CD4-positive, alpha-beta memory T cell (primary cell): ENCODE data around the gene VILL. TPM values are rescaled to one million over a fixed set of nuclear protein-coding genes. Genes with fewer than 3 reads are reported as not detected.

Source experiments
- CTCF ChIA-PET: fragments of 350-600 bp; sonication (Branson Sonifier 250); formaldehyde crosslinking; loops from one replicate; lab custom pipeline; 2021; ENCODE audit warnings: inconsistent platforms; ENCODE audit not compliant: partially characterized antibody; lab: Charles Lee
- POLR2A ChIA-PET: fragments of 350-600 bp; sonication (Branson Sonifier 250); formaldehyde crosslinking; loops from one replicate; lab custom pipeline; 2021; ENCODE audit not compliant: partially characterized antibody; lab: Charles Lee
- DNase-seq, 5 donors: peaks; one replicate each; pipeline versions ENCODE4 v3.0.0 to v3.0.0-alpha.2; 2020 to 2022; ENCODE audit warnings: mixed read lengths in 1 of 5
- H3K27ac ChIP-seq: one replicate; pipeline ENCODE4 v1.7.0; 2013; ENCODE audit warnings: low read depth, low read length
- H3K27me3 ChIP-seq: 2 replicates; pipeline ENCODE4 v1.7.0; 2013; ENCODE audit warnings: mild to moderate bottlenecking, low read length, moderate library complexity; ENCODE audit not compliant: insufficient read depth
- H3K36me3 ChIP-seq: 2 replicates; pipeline ENCODE4 v1.7.0; 2013; ENCODE audit warnings: mild to moderate bottlenecking, low read length, moderate library complexity; ENCODE audit not compliant: insufficient read depth
- H3K4me1 ChIP-seq: 2 replicates; pipeline ENCODE4 v1.7.0; 2013; ENCODE audit warnings: mild to moderate bottlenecking, low read length, moderate library complexity; ENCODE audit not compliant: insufficient read depth
- H3K4me3 ChIP-seq, 2 donors: one replicate each; pipeline ENCODE4 v1.7.0; 2013; ENCODE audit warnings: low read length in 2 of 2, mild to moderate bottlenecking in 1 of 2
- H3K9me3 ChIP-seq, 2 donors: one replicate each; pipeline ENCODE4 v1.7.0; 2013; ENCODE audit warnings: low read length in 2 of 2, control low read depth in 1 of 2; ENCODE audit not compliant: control insufficient read depth in 1 of 2
- H3K27ac Mint-ChIP-seq, 7 donors: one replicate each; pipeline ENCODE4 v1.8.0; 2020 to 2021; ENCODE audit warnings: mixed read lengths in 7 of 7, mild to moderate bottlenecking in 6 of 7, inconsistent platforms in 3 of 7, moderate library complexity in 3 of 7
- H3K27me3 Mint-ChIP-seq, 2 donors: one replicate each; pipeline ENCODE4 v1.8.0; 2020 to 2021; ENCODE audit warnings: mixed read lengths in 2 of 2
- H3K36me3 Mint-ChIP-seq, 2 donors: one replicate each; pipeline ENCODE4 v1.8.0; 2020 to 2021; ENCODE audit warnings: mixed read lengths in 2 of 2, inconsistent platforms in 1 of 2, mild to moderate bottlenecking in 1 of 2
- H3K4me1 Mint-ChIP-seq, 4 donors: one replicate each; pipeline ENCODE4 v1.8.0; 2020 to 2021; ENCODE audit warnings: mixed read lengths in 4 of 4, mild to moderate bottlenecking in 1 of 4
- H3K4me3 Mint-ChIP-seq, 8 donors: one replicate each; pipeline ENCODE4 v1.8.0; 2020 to 2021; ENCODE audit warnings: mixed read lengths in 8 of 8, mild to moderate bottlenecking in 7 of 8, moderate library complexity in 6 of 8, inconsistent platforms in 3 of 8
- H3K9me3 Mint-ChIP-seq, 8 donors: one replicate each; pipeline ENCODE4 v1.8.0; 2020 to 2021; ENCODE audit warnings: mixed read lengths in 8 of 8, mild to moderate bottlenecking in 5 of 8, inconsistent platforms in 3 of 8, moderate library complexity in 1 of 8
- intact Hi-C: fragments of 100-400 bp; cut with micrococcal nuclease; formaldehyde crosslinking; loops from one replicate; pipeline ENCODE4 v1.15.1; 2023
- polyA plus RNA-seq, 2 donors: library from polyadenylated mRNA; unstranded; fragments of 300-500 nt; fragmentation: Illumina TruSeq; gene quantifications; one replicate each; pipeline ENCODE4 v1.2.3, GENCODE V29; 2021
- total RNA-seq, 2 experiments: library from RNA; stranded (reverse); gene quantifications; one replicate each; pipeline ENCODE4 v1.2.3, GENCODE V29; 2021

The VILL gene
- total RNA-seq = 10 to 100 TPM; 41.7 to 43.4 TPM
- polyA plus RNA-seq = 10 to 100 TPM; 13.4 to 18.0 TPM

DNA sequence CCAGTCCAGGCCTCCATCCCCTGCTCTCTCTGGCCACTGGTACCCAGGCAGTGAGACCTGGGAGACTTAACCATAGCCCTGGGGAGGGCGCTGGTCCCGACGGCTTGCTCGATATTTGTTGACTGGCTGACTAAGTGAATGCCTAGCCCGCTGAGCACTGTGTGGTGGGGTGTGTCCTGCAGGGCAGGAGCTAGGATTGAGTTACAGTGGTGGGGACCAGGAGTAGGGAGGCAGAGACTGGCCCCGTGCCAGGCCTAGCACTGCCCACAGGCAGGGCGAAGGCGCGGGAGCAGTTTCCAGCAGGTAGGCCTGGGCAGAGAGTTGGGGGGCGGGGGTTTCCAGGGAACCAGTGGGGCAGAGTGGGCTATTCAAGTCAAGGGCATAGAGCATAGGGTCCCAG, at the start of gene VILL:
Gene VILL, plus strand, starts transcription at position 260 of the 400 bp plus-strand sequence. CDS start 2,887 bp downstream, outside the sequence.
- no peaks in the 10 kb centered on the region for H3K9me3 ChIP-seq
- ChIA-PET CTCF (no interaction called here), POLR2A (no interaction called here)
- peak within 1 kb of the TSS in 2 of 7 donors; percentile 37 to 80 for H3K27ac Mint-ChIP-seq
- peaks cover 1 to 12% of the 10 kb centered on the region in 2 donors for H3K36me3 Mint-ChIP-seq
- no peak within 1 kb of the TSS for H3K27ac ChIP-seq
- H3K27me3 ChIP-seq = no peaks in the 10 kb centered on the region
- intact Hi-C loops = no loop called here
- H3K4me3 ChIP-seq = no peak within 1 kb of the TSS
- H3K4me3 Mint-ChIP-seq = peak within 1 kb of the TSS in 1 of 8 donors; percentile 12
- peaks cover 25% of the 10 kb centered on the region for H3K4me1 ChIP-seq
- H3K4me1 Mint-ChIP-seq = peaks cover 23 to 43% (median 34%) of the 10 kb centered on the region in 4 donors
- no peaks in the 10 kb centered on the region for H3K9me3 Mint-ChIP-seq
- no peaks in the 10 kb centered on the region for H3K27me3 Mint-ChIP-seq
- DNase-seq = no peak
- no peaks in the 10 kb centered on the region for H3K36me3 ChIP-seq

DNA sequence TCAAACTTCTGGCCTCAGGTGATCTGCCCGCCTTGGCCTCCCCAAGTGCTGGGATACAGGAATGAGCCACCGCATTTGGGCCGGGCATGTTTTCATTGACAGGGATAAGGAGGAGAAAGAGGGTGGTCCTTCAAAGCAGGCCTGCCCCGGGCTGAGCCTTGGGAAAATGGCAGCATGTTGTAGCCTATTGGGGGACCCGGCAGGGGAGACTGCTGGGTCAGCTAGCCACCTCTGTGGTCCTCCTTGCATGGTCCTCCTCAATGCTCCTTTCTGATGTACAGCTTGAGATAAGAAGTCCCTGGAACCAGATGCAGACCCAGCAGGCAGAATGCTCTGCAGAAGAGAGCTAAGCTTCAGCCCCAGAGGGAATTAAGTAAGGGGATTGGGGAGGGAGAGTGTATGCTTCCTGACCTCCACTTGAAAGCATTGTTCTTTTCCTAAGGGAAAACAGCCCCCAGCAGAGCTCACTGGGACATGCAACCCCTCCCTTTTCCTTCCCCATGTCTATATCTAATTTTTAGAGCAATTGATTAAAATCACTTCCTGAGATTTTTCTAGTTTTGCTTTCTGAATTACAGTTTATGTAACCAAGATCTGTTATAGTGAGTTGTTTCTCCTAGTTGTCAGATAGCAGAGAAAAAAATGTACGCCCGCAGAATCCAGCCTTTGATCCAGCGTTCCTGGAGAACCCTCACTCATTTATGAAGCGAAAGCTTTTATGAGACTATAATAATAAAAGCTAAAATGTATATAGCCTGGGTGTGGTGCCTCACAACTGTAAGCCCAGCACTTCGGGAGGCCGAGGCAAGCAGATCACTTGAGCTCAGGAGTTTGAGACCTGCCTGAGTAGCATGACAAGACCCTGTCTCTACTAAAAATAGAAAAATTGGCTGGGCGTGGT, 48.7 kb upstream of the VILL start:
- no peak overlapping the region for H3K27ac Mint-ChIP-seq
- no peaks in the 10 kb centered on the region for H3K36me3 ChIP-seq
- POLR2A ChIA-PET = no interaction called here
- H3K4me1 Mint-ChIP-seq = no peaks in the 10 kb centered on the region
- CTCF ChIA-PET = no interaction called here
- H3K4me1 ChIP-seq = no peaks in the 10 kb centered on the region
- intact Hi-C loops = no loop called here
- H3K27ac ChIP-seq = no peak overlapping the region
- H3K27me3 ChIP-seq = no peaks in the 10 kb centered on the region
- peaks cover 0 to 4% of the 10 kb centered on the region in 2 donors for H3K27me3 Mint-ChIP-seq
- H3K4me3 ChIP-seq = no peak overlapping the region
- no peak for DNase-seq
- no peaks in the 10 kb centered on the region for H3K9me3 ChIP-seq
- H3K36me3 Mint-ChIP-seq = no peaks in the 10 kb centered on the region
- no peaks in the 10 kb centered on the region for H3K9me3 Mint-ChIP-seq
- no peak overlapping the region for H3K4me3 Mint-ChIP-seq

DNA sequence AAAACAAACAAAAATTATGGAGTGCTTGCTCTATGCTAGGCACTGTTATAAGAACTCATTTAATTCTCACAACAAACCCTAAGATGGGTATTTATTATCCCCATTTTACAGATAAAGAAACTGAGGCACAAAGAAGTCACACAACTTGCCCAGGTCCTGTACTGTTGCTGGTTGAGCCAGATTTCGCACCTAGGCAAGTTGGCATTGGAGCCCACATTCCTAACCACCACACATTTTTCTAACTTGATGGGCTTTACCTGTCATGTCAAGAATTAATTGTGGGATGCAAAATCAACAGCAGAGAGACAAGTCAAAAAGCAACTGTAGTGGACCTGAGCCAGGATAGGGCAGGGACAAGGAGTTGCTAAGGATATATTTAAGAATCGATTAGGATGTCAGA, 47.9 kb upstream of the VILL start:
- H3K27me3 ChIP-seq = no peaks in the 10 kb centered on the region
- H3K9me3 Mint-ChIP-seq = no peaks in the 10 kb centered on the region
- CTCF ChIA-PET = no interaction called here

DNA sequence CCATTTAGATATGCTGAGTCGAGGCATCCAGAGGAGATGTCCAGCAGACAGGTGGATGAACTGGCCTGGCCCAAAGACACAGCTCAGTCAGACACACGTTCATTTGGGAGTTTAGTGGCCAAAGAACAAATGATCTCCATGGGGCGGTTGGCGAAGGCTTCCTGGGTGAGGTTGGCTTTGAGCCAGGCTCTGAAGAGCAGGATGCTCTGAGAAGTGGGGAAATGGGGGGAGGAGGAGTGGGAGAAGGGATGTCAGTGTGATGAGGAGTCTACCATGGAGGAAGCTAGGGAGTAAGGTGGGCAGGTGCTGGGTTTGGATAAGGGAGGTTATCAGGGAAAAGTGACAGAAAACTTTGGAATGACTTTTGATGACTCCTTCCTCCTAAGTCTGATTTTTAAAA, 47.5 kb upstream of the VILL start:
- CTCF ChIA-PET = interaction anchor here (0.9 kb wide), 1 partner anchor 25 kb away, joined by 3 read pairs; no protein-coding TSS in a partner anchor
- peak overlapping the region in 1 of 7 donors; percentile 65 for H3K27ac Mint-ChIP-seq
- Histone ChIP-seq H3K4me3 (no peak overlapping the region), H3K27me3 (no peaks in the 10 kb centered on the region), H3K36me3 (no peaks in the 10 kb centered on the region), H3K4me1 (no peaks in the 10 kb centered on the region), H3K9me3 (no peaks in the 10 kb centered on the region), H3K27ac (no peak overlapping the region)
- peaks cover 0 to 2% of the 10 kb centered on the region in 2 donors for H3K27me3 Mint-ChIP-seq
- DNase-seq = no peak
- no peaks in the 10 kb centered on the region for H3K4me1 Mint-ChIP-seq
- H3K4me3 Mint-ChIP-seq = no peak overlapping the region
- H3K36me3 Mint-ChIP-seq = no peaks in the 10 kb centered on the region
- H3K9me3 Mint-ChIP-seq = no peaks in the 10 kb centered on the region
- intact Hi-C loops = no loop called here
- POLR2A ChIA-PET = no interaction called here

More for the DNA sequence above, 47.9 kb upstream of the VILL start:
- peaks cover 0 to 2% of the 10 kb centered on the region in 2 donors for H3K27me3 Mint-ChIP-seq
- no peaks in the 10 kb centered on the region for H3K4me1 Mint-ChIP-seq
- H3K27ac Mint-ChIP-seq = no peak overlapping the region
- POLR2A ChIA-PET = no interaction called here
- no peaks in the 10 kb centered on the region for H3K4me1 ChIP-seq
- DNase-seq = no peak
- H3K36me3 ChIP-seq = no peaks in the 10 kb centered on the region
- H3K4me3 ChIP-seq = no peak overlapping the region
- H3K27ac ChIP-seq = no peak overlapping the region
- intact Hi-C loops = no loop called here
- no peak overlapping the region for H3K4me3 Mint-ChIP-seq
- H3K36me3 Mint-ChIP-seq = no peaks in the 10 kb centered on the region
- H3K9me3 ChIP-seq = no peaks in the 10 kb centered on the region

DNA sequence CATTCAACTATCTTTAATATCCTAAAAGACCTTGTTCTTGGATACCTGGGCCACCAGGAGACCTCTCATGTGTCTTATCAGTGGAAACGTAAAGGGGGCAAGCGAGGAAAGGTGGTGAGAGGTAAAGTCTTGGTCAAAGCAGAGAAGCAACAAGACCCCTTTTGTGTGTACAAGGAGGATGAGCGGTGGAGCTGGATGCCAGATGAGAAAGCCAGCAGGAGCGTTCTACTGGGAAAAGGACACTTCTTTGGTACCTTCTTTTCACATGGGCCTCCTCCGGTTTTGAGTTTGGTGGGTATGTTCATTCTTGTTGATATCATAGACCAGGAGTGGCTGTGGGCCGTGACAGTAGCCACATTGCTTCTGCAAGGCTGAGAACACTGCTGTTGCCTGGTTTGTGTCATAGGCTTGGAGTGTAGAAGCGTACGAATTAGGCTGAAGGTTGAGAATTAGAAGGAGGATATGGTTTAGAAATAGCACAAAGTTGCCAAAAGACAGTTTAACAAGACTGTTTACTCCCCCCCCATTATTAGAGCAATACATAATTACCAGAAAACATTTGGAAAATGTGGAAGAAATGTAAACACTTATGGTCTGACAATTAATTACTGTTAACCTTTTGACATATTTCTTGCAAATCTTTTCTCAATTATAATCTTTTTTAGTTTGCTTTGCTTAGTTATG, 46.8 kb upstream of the VILL start:
- peak overlapping the region in 1 of 7 donors; percentile 65 for H3K27ac Mint-ChIP-seq
- Histone ChIP-seq H3K9me3 (no peaks in the 10 kb centered on the region), H3K36me3 (no peaks in the 10 kb centered on the region), H3K4me1 (no peaks in the 10 kb centered on the region), H3K27ac (no peak overlapping the region), H3K27me3 (no peaks in the 10 kb centered on the region), H3K4me3 (no peak overlapping the region)
- no peak for DNase-seq
- H3K27me3 Mint-ChIP-seq = peaks cover 0 to 2% of the 10 kb centered on the region in 2 donors
- no peaks in the 10 kb centered on the region for H3K9me3 Mint-ChIP-seq
- H3K4me3 Mint-ChIP-seq = no peak overlapping the region
- CTCF ChIA-PET = interaction anchor here (0.9 kb wide), 1 partner anchor 24 kb away, joined by 3 read pairs; no protein-coding TSS in a partner anchor
- H3K4me1 Mint-ChIP-seq = no peaks in the 10 kb centered on the region
- intact Hi-C loops = no loop called here
- no peaks in the 10 kb centered on the region for H3K36me3 Mint-ChIP-seq
- POLR2A ChIA-PET = no interaction called here

DNA sequence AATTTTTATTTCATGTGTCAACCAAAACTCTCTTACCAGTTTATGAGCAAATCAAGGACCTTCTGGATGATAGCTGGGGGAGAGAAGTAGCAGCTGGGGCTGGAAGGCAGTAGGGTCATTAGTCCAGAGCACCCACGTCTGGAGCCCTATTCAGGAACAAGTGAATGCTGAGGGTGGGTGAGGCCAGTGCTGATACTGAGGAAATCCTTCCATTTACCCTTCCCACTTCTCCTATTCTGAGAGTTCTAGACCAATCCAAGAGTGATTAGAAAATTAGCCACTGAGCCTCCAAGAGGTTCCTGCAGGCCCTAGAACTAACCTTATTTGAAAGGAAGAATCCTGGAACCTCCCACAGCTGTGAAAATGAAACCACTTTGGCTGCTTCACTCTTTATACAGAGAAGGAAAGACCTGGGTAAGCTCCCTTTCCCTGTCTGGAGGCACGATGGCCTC, 46.2 kb upstream of the VILL start:
- Mint-ChIP-seq H3K4me3 (no peak overlapping the region), H3K36me3 (no peaks in the 10 kb centered on the region), H3K27ac (no peak overlapping the region), H3K27me3 (peaks cover 0 to 2% of the 10 kb centered on the region in 2 donors), H3K9me3 (no peaks in the 10 kb centered on the region), H3K4me1 (no peaks in the 10 kb centered on the region)
- H3K9me3 ChIP-seq = no peaks in the 10 kb centered on the region
- intact Hi-C loops = no loop called here
- no peak overlapping the region for H3K4me3 ChIP-seq
- no peak overlapping the region for H3K27ac ChIP-seq
- no peaks in the 10 kb centered on the region for H3K4me1 ChIP-seq
- H3K36me3 ChIP-seq = no peaks in the 10 kb centered on the region
- ChIA-PET POLR2A (no interaction called here), CTCF (interaction anchor here (1.2 kb wide), 1 partner anchor 30 kb away, joined by 3 read pairs; no protein-coding TSS in a partner anchor)
- DNase-seq = no peak
- no peaks in the 10 kb centered on the region for H3K27me3 ChIP-seq

DNA sequence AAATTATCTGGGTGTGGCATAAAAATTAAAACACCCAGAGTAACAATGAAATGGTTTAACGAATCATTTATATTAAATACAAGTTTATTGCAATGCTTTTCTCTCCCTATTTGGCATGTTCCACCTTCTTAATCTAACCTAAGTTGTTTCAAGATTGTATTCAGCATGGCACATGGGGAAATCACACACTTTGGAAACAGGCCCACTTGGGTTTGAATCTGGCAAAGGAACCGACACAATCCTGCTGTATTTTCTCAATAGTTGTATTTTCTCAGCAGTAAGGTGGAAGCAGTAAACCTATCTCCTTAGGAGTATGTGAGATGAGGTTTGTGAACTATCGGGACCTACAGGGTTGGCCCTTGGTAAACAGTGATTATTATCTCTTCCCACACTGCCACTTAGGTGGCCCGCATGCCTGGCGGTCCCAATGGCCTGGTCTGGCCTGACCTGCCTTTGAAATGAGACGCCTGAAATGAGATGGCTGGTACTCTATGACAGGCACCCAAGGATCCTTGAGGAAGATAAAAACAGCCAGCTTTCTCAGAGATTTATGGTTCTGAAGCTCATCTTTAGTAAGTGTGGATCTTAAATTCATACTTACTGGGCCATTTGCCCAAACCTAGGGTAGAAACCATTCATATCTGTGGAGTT, 45.3 kb upstream of the VILL start:
- intact Hi-C loops = no loop called here
- H3K9me3 Mint-ChIP-seq = no peaks in the 10 kb centered on the region
- Histone ChIP-seq H3K36me3 (no peaks in the 10 kb centered on the region), H3K4me1 (no peaks in the 10 kb centered on the region), H3K9me3 (no peaks in the 10 kb centered on the region), H3K27me3 (no peaks in the 10 kb centered on the region), H3K4me3 (no peak overlapping the region), H3K27ac (no peak overlapping the region)
- H3K27ac Mint-ChIP-seq = no peak overlapping the region
- ChIA-PET POLR2A (no interaction called here), CTCF (interaction anchor here (1.2 to 1.4 kb wide), 2 partner anchors 29 kb away, joined by 3 to 5 read pairs; no protein-coding TSS in a partner anchor)
- no peaks in the 10 kb centered on the region for H3K27me3 Mint-ChIP-seq
- no peak overlapping the region for H3K4me3 Mint-ChIP-seq
- DNase-seq = no peak
- no peaks in the 10 kb centered on the region for H3K36me3 Mint-ChIP-seq
- no peaks in the 10 kb centered on the region for H3K4me1 Mint-ChIP-seq
